GM19099 (cell line): ENCODE measurements around the gene CNPY1.

ENCODE experiments used
- POLR2A ChIP-seq: IDR thresholded peaks from 3 replicates; pipeline ENCODE4 v1.6.1; 2011; ENCODE audit warnings: low read depth; ENCODE audit not compliant: insufficient read length; ENCODE audit errors: extremely low read depth

CNPY1 gene

DNA sequence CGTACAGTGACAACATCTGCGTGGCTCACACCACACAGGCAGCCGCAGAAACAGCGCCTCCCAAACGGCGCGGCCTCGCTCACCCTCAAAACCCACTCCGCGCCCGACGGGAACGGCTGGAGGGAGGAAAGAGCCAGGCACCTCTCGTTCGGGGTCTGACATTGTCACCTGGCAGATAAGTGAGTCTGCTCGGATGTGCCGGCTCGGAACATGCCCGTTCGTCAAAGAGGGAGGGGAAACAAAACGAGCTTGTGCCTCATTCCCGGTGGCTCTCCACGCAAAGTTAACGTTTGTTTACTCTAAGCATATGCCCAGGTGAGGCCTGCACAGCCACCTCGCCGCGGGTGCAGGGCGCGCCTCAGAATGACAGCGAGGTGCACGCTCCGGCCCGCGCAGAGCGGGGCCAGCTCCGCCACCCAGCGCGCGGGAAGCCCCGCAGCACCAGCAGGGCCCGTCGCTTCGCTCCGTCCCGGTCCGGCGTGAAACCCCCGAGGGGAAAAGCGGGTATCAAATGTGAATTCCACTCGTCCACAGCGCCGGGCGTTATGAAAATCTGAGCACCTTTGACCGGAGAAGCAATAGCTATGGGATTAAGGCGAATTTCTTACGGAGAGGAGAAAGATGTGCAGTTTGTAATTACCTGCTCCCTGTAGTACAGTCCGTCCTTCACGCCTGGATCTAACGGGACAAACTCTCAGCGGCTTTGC, 13.1 kb downstream of the CNPY1 start:
- TF ChIP-seq POLR2A: no peak

- TF ChIP-seq POLR2A: no peak
Observed at GRCh38 chr7:155532792-155533119, 13.6 kb downstream of the CNPY1 start.

DNA sequence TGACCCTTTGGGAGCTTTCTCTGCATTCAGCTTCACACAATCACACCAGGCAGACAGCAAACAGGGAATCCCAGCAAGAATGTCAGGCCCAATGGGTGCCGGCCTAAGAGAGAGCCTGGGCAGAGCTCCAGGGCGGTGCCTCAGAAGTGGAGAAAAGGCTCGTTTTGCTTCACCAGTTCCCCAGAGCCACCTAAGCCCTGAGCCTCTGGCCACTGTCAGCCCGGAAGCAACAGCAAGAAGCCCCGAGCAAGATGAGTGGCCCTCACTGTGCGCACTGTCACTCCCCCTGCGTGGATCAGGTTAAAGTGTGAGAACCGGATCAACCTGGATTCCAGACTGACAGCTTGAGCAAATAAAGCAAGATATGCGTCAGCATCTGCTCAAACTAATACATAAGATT, 14.7 kb downstream of the CNPY1 start:
- TF ChIP-seq POLR2A: no peak

GRCh38 chr7:155530601-155531000, 15.8 kb downstream of the CNPY1 start:
- TF ChIP-seq POLR2A: no peak

DNA sequence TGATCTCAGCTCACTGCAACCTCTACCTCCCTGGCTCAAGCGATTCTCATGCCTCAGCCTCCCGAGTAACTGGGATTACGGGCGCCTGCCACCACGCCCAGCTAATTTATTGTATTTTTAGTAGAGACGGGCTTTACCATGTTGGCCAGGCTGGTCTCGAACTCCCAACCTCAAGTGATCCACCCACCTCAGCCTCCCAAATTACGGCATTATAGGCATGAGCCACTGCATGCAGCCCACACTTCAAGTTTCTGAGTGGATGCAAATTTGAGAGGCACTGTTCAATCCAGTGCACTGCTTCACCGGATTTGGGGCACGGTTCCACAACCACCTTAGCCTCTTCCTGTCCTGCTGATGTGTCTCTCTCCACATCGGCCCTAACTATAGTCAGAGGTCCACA, 16.5 kb downstream of the CNPY1 start:
- no peak for TF ChIP-seq POLR2A

GRCh38 chr7:155529346-155529745, 17.0 kb downstream of the CNPY1 start:
- no peak for TF ChIP-seq POLR2A

DNA sequence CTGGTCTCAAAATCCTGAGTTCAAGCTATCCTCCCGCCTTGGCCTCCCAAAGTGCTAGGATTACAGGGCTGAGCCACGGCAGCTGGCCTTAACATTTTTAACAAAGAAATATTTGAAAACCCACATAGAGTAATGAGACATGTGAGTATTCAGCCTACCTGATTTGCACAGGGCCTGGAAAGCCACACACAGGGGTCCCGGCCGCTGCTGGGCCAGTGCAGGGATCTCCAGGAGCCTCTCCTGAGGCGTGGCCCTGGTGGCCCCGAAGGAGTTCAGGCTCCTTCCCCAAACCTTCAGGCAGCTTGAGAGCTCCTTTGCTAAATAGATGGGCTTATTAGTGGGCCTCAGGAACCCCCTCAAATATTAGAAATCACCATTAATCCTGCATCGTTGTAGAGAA, 18.7 kb downstream of the CNPY1 start:
- no peak for TF ChIP-seq POLR2A

DNA sequence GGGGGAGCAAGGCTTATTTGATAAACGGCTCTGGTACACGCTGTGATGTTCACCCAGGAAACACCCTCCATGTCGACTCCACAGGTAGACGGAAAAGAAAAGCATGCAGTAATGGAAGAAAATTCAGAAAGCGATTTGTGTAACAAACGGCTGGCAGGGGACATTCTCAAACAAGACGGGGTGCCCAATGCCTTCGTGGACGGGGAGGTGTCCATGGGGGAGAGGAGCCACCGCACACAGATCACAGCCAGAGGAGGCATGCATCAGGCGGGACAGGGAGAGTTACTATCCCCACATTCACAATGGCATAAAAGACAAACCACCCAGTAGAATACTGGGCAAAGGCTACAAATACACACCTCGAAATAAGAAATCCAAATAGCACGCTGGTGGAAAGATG, 20.1 kb downstream of the CNPY1 start:
- TF ChIP-seq POLR2A: no peak

DNA sequence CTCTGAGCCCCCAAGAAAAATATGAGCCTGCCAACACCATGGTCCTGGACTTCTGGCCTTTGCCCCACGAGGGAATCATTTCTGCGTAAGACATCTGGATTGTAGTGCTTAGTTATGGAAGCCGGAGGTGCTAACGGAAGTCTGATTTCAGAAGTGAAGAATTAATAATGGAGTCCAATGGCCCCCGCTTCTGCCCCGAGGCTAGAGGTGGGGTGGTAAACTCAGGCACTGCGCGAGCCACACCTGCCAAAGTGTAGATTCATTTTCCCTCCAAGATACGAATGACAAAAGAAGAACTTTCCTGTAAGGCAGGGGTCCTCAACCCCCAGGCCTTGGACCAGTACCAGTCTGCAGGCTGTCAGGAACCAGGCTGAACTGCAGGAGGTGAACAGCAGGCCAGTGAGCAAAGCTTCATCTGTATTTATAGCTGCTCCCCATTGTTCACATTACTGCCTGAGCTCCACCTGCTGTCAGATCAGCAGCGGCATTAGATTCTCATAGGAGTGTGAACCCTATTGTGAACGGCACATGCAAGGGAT, 22.3 kb downstream of the CNPY1 start:
- no peak for TF ChIP-seq POLR2A

DNA sequence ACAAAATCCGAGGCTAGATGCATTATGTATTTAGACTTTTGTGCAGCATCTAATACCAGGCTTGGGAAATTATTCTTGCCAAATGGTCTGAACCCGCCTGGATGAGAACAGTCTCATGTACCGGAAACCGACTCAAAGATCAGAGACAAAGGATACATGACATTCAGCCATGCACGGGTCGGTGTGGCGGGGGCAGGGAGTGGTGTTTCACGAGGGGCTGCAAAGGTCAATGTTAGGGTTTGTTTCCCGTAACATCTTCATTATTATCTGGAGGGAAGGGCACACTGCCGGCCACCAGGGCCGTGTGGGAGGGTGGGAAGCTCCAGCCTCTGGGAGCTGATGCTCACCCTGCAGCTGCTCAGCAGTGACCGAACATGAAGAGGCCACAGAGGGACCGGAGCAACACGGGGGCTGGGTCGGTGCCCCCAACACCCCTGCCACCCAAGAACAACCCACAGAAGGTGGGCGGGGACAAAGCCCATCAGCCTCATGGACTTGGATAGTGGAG, 23.1 kb downstream of the CNPY1 start:
- TF ChIP-seq POLR2A: no peak

DNA sequence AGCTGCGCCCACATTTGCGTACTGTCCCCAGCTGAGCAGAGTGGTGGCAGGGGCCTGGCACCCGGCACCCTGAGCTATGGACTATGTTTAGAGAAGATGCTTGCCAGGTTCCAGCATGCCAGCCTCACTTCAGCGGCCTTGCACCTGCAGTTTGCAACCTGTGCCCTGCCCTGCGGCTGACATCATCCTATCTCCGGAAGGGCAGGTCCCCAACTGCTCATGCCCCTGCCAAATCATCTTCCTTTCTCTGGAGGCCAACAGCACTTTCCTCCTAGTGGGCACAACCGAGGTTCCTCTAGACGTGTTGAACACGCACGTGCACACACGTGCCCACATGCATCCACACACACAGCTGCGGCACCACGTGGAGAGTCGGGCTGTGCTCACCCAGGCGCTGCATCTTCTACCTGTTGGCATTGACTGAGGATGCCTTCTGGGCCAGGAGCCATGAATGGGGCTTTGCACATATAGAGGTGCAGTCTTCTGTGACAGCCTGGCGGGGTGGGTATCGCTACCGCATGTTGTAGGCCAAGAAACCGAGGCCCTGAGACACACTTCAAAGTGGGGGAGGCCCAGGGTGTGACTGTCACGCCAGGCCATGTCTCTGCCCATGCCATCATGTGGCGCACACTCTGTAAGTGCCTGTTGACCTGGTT, 24.5 kb downstream of the CNPY1 start:
- TF ChIP-seq POLR2A: no peak

GRCh38 chr7:155521007-155521742, 25.2 kb downstream of the CNPY1 start:
- no peak for TF ChIP-seq POLR2A

DNA sequence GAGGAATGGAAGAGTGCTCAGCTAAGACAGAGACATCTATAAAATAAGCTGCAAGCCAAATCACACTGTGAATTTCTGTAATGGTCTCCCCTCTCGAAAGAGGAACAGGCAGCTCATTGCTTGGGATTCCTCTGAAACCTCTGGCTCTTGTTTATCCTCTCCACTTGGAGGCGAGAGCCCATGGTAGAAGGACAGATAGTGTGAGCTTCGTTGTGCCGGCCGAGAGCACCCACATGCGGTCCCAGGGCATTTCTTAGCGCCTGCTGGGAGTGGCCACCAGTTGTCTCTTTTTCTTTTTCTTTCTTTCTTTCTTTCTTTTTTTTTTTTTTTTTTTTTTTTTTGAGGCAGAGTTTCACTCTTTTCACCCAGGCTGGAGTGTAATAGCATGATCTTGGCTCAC, 26.2 kb downstream of the CNPY1 start:
- no peak for TF ChIP-seq POLR2A

DNA sequence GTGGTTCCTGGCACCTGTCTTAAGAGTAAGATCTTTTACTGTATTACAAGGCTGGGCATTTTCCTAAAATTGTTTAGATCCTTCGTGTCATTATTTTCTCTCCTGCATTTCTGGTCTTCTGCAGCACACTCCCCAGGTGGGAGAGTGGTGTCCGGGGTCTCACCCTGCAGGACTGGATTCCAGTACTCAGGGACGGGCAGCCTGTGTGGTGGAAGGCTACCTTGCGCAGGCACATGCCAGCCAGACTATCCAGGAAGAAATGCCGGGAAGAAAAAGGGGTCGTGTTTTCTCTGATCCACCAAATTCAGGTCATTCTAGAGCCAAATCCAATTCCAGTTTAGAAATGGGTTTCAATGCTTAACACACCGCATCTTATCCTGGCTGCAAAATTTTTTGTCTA, 27.7 kb downstream of the CNPY1 start:
- TF ChIP-seq POLR2A: no peak

DNA sequence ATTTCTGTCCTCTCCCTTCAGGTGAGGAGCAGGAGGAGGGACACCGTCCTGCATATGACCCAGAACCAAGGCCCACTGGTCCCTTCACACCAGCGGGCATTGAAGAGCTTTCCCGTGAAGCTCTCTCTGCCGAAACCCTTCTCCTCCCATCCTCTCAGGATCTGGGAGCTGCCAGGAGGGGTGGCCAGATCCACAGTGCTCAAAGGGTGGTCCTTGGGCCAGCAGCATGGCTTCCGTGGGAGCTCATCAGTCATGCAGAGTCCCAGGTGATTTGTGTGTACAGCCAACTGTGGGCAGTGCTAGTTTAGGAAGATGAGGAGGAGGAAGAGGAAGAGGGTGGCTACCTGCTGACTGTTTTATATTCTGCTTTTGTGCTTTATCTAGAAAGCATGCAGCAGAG, 28.4 kb downstream of the CNPY1 start:
- TF ChIP-seq POLR2A: no peak

GRCh38 chr7:155517452-155517851, 28.9 kb downstream of the CNPY1 start:
- no peak for TF ChIP-seq POLR2A
